Measurements from ENCODE around the gene STK32A.

STK32A gene

GRCh38 chr5:147234825-147235635 is at the start of gene STK32A:
Gene STK32A, plus strand, starts transcription at chr5:147235026. Its CDS starts 4,609 bp downstream, at chr5:147239635.
- in situ Hi-C loops (cut with HindIII; ENCODE audit: low sequenced_read_pairs), result no loop called here
- DNase-seq (ENCODE audit: low read depth), result no peak
- TF ChIP-seq, protein P1, sequence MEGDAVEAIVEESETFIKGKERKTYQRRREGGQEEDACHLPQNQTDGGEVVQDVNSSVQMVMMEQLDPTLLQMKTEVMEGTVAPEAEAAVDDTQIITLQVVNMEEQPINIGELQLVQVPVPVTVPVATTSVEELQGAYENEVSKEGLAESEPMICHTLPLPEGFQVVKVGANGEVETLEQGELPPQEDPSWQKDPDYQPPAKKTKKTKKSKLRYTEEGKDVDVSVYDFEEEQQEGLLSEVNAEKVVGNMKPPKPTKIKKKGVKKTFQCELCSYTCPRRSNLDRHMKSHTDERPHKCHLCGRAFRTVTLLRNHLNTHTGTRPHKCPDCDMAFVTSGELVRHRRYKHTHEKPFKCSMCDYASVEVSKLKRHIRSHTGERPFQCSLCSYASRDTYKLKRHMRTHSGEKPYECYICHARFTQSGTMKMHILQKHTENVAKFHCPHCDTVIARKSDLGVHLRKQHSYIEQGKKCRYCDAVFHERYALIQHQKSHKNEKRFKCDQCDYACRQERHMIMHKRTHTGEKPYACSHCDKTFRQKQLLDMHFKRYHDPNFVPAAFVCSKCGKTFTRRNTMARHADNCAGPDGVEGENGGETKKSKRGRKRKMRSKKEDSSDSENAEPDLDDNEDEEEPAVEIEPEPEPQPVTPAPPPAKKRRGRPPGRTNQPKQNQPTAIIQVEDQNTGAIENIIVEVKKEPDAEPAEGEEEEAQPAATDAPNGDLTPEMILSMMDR (IDR thresholded peaks at IDR 0.05; ENCODE audit: low read depth, low read length, missing control alignments), result no peak
- H3K4me3 ChIP-seq (ENCODE audit: low read depth, low read length), result peak within 1 kb of the TSS; percentile 62

GRCh38 chr5:147187099-147187540 is 47.7 kb upstream of the STK32A start:
- TF ChIP-seq, protein P1 (IDR thresholded peaks at IDR 0.05; ENCODE audit: low read depth, low read length, missing control alignments), result no peak
- no peak overlapping the region for H3K4me3 ChIP-seq (ENCODE audit: low read depth, low read length)
- in situ Hi-C loops (cut with HindIII; ENCODE audit: low sequenced_read_pairs), result no loop called here
- DNase-seq (ENCODE audit: low read depth), result no peak

DNA sequence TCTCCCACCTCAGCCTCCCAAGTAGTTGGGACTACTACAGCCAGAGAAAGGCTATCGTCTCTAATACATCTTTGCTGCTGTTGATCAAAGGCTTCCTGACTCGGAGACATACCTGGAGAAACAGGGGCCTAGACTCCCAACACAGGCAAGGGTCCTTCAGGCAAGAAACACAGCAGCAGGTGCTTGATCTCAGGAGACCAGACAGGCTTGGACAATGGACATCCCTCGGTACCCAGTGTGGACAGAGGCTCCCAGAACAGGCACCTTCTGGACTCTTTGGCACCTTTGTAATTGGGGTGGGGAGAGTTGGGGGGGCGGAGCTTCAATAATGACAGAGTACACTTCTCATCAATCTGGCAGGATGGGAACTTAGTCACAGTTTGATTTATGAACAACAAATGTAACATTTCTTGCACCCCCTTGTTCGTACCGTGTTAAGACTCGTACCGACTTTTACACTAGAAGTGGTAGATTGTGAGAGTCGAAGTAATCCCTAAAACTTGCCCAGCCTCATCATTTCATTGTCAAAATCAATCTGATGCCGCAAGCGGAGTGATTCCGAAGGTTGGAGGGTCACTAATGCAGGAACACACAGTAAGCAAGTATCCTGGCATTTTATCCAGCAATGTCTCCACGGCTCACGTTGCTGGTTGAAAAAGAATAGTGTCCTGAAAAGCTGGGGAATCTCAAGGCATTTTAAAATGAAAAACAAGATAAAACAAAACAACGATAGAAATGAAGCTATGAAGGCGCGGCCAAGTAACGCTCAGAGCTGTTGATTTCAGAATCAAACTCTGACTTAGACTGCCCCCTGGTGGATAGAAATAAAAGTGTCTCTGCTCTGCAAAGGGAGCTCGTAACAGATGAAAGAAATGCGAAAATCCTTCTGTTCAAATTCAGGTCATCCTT is 46.4 kb upstream of the STK32A start:
- DNase-seq (ENCODE audit: low read depth), result peak; percentile 68

GRCh38 chr5:147189109-147189424 is 45.8 kb upstream of the STK32A start:
- no peak overlapping the region for H3K4me3 ChIP-seq (ENCODE audit: low read depth, low read length)
- TF ChIP-seq, protein P1 (IDR thresholded peaks at IDR 0.05; ENCODE audit: low read depth, low read length, missing control alignments), result no peak
- in situ Hi-C loops (cut with HindIII; ENCODE audit: low sequenced_read_pairs), result no loop called here
- DNase-seq (ENCODE audit: low read depth), result no peak

More for the DNA sequence above, 46.4 kb upstream of the STK32A start:
- TF ChIP-seq, protein P1 (IDR thresholded peaks at IDR 0.05; ENCODE audit: low read depth, low read length, missing control alignments), result peak; percentile 76
- H3K4me3 ChIP-seq (ENCODE audit: low read depth, low read length), result no peak overlapping the region
- in situ Hi-C loops (cut with HindIII; ENCODE audit: low sequenced_read_pairs), result no loop called here

- in situ Hi-C loops (cut with HindIII; ENCODE audit: low sequenced_read_pairs), result no loop called here
- TF ChIP-seq, protein P1 (IDR thresholded peaks at IDR 0.05; ENCODE audit: low read depth, low read length, missing control alignments), result no peak
- peak; percentile 55 for DNase-seq (ENCODE audit: low read depth)
- H3K4me3 ChIP-seq (ENCODE audit: low read depth, low read length), result no peak overlapping the region
Observed at GRCh38 chr5:147190331-147190730, 44.5 kb upstream of the STK32A start.

DNA sequence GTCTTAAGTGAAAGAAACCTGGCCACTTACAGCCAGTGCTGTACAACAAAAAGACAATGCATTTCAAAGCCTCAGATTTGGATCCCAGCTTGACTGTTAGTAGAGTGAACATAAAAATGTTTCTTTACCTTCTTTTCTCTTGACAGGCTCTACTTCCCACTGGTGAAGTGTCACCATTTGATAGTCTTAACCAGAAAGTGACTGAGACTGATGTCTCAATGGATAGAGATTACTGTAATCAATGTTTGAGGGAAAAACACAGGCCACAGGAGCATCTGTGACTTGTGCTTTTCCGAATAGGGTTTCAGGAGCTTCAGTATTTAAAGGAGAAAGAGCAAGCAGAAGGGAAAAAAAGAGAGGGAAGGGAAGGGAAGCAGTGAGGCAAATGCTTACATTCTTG is 41.7 kb upstream of the STK32A start:
- H3K4me3 ChIP-seq (ENCODE audit: low read depth, low read length), result no peak overlapping the region
- DNase-seq (ENCODE audit: low read depth), result no peak
- in situ Hi-C loops (cut with HindIII; ENCODE audit: low sequenced_read_pairs), result no loop called here
- TF ChIP-seq, protein P1 (IDR thresholded peaks at IDR 0.05; ENCODE audit: low read depth, low read length, missing control alignments), result no peak
